NCI-H1694 treated with DMSO at 0.1 percent for 48 hours (cell line): Measurements from ENCODE around the gene RNF166.

Experiments
- DNase-seq: peaks from one replicate; lab custom pipeline; 2025; lab: John Stamatoyannopoulos, UW

Gene RNF166

GRCh38 chr16:88739139-88739976 lies 33.1 kb upstream of the RNF166 start:
- no peak for DNase-seq

- DNase-seq: no peak
These were observed 32.2 kb upstream of the RNF166 start for GRCh38 chr16:88738151-88739084.

GRCh38 chr16:88737298-88738150 lies 31.3 kb upstream of the RNF166 start:
- DNase-seq: peak; percentile 48

GRCh38 chr16:88736496-88736895 lies 30.3 kb upstream of the RNF166 start:
- no peak for DNase-seq

- no peak for DNase-seq
These were observed 29.9 kb upstream of the RNF166 start for GRCh38 chr16:88736088-88736487.

- no peak for DNase-seq
These were observed 29.4 kb upstream of the RNF166 start for GRCh38 chr16:88735616-88736015.

GRCh38 chr16:88735121-88735520 lies 28.9 kb upstream of the RNF166 start:
- DNase-seq: no peak

- DNase-seq: no peak
These were observed 28.1 kb upstream of the RNF166 start for GRCh38 chr16:88734361-88734728.

GRCh38 chr16:88733630-88734360 lies 27.6 kb upstream of the RNF166 start:
- DNase-seq: no peak

GRCh38 chr16:88732961-88733294 lies 26.7 kb upstream of the RNF166 start:
- no peak for DNase-seq

GRCh38 chr16:88732172-88732960 lies 26.2 kb upstream of the RNF166 start:
- peak; percentile 17 for DNase-seq

GRCh38 chr16:88731699-88732098 lies 25.5 kb upstream of the RNF166 start:
- no peak for DNase-seq

GRCh38 chr16:88730632-88731607 lies 24.7 kb upstream of the RNF166 start:
- no peak for DNase-seq

GRCh38 chr16:88727871-88728270 lies 21.7 kb upstream of the RNF166 start:
- DNase-seq: peak; percentile 77

GRCh38 chr16:88726981-88727380 lies 20.8 kb upstream of the RNF166 start:
- no peak for DNase-seq

- DNase-seq: no peak
These were observed 20.2 kb upstream of the RNF166 start for GRCh38 chr16:88726408-88726749.

GRCh38 chr16:88725609-88726407 lies 19.6 kb upstream of the RNF166 start:
- no peak for DNase-seq

GRCh38 chr16:88724855-88725555 lies 18.8 kb upstream of the RNF166 start:
- no peak for DNase-seq
